ENCODE results near the gene TUBG1.

- TF ChIP-seq CTCF (optimal IDR thresholded peaks at IDR 0.05 in 1 of 3, IDR thresholded peaks at IDR 0.05 in 1 of 3, conservative IDR thresholded peaks at IDR 0.05 in 1 of 3; ENCODE audit: extremely low read depth in 1 of 3, insufficient read depth in 2 of 3, low read length in 3 of 3), result no peak
- no peak for TF ChIP-seq EZH2 (IDR thresholded peaks at IDR 0.05; ENCODE audit: low read length)
These were observed 1.7 kb upstream of the TUBG1 start for GRCh38 chr17:42607769-42608168.

Measured in keratinocyte (primary cell).